GM20000 (cell line): ENCODE measurements around the gene NSDHL.

ENCODE experiments used
- DNase-seq: peaks from one replicate; pipeline ENCODE4 v3.0.0; 2012; ENCODE audit warnings: low spot score
- TF ChIP-seq, protein P1 (sequence below): IDR thresholded peaks from 2 replicates; pipeline ENCODE4 v1.5.1; 2012; ENCODE audit warnings: mild to moderate bottlenecking, control low read depth; ENCODE audit errors: extremely low read depth, missing control alignments

NSDHL gene

DNA sequence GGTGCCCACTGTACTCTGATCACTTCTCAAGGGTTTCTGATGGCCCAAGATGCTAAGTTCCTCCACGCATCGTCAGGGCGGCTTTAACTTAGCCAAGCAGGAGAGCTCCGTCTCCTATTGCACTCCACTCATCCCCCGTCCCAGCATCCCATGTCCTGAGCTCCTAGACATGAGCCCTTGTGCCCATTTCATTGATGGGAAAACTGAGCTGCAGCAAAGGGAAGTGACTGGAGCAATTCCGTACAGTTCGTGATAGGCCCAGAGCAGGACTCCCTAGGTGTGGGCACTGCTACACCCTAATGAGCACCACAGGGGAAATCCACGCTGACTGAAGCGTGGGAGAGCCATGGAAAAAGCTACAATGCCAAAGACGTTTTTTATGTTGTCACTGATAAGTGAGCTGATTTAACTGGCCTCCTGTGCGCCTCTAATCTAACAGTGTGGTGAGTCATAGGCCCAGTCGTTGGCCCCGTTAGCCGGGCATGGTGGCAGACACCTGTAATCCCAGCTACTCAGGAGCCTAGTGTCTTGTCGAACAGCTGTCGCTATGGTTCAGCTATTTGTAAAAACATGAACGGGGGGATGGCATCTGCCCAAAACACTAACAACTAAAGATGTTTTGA, 14.9 kb downstream of the NSDHL start:
- DNase-seq = no peak
- TF ChIP-seq, protein P1, sequence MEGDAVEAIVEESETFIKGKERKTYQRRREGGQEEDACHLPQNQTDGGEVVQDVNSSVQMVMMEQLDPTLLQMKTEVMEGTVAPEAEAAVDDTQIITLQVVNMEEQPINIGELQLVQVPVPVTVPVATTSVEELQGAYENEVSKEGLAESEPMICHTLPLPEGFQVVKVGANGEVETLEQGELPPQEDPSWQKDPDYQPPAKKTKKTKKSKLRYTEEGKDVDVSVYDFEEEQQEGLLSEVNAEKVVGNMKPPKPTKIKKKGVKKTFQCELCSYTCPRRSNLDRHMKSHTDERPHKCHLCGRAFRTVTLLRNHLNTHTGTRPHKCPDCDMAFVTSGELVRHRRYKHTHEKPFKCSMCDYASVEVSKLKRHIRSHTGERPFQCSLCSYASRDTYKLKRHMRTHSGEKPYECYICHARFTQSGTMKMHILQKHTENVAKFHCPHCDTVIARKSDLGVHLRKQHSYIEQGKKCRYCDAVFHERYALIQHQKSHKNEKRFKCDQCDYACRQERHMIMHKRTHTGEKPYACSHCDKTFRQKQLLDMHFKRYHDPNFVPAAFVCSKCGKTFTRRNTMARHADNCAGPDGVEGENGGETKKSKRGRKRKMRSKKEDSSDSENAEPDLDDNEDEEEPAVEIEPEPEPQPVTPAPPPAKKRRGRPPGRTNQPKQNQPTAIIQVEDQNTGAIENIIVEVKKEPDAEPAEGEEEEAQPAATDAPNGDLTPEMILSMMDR = no peak

DNA sequence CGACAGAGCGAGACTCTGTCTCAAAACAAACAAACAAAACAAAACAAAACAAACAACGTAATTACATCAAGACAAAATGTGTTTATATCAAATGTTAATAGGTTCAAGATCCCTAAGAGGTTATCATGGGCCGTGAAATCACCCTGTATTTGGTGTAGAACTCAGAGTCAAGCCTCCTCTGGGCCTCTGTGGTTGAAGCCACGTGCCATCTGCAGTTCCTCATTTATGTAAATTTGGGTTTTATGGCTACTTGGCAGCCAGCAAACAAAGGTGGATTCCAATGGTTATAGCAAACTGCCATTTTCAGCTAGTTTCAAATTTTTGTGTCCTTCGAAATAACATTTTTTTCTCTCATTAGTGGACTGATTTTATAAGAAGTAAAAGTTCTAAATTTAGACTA, 16.4 kb downstream of the NSDHL start:
- DNase-seq = no peak
- TF ChIP-seq, protein P1 = no peak

DNA sequence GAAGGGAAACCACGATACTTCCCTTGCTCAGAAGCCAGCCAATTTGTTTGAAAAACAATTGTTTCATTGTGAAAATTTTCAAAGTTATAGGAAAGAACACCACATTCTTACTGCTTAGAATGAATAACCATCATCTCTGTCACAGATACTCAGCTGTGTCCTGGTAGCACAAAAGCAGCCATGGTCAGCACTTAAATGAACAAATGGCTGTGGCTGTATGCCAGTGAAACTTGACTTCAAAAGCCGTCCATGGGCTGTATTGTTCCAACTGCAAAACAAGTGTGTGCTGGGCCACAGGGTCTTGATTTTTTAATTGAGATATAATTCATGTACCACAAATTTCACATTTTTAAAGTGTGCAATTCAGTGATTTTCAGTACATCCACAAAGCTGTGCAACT, 19.6 kb downstream of the NSDHL start:
- TF ChIP-seq, protein P1 = no peak
- no peak for DNase-seq

DNA sequence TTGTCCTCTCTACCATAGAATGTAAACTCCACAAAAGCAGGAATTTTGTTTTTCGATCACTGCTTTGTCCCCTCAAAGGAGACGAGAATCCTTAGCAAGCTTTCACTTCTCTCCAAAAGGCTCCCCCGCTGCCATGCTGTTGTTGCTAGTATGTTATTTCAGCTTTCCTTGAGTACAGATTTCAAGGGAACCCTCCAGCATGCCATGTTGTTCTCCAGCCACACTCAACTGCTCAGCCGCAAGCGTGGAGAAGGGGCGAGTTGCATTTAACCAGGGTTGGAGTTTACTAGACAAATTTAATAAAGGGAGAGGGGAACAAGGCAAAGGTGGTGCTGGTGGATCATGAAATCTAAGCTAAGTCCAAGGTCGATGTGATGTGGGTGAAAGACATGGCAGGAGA, 23.1 kb downstream of the NSDHL start:
- TF ChIP-seq, protein P1 = no peak
- DNase-seq = no peak

DNA sequence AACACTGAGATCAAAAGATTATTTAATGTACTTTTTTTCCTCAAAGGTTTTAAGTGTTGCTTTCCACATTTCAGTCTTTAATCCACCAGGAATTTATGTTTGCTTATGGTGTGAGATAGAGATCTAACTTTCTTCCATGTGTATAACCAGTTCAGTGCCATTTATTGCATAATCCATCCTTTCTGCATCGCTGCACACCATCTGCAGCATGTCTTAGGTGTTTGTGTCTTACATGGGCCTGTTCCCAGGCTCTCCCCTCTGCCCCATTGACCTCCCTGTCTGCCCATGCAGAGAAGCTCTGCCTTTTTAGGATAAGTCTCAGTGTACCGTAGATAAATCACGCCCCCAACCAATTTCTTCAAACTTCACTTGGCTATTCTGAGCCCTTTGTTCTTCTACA, 30.3 kb downstream of the NSDHL start:
- no peak for DNase-seq
- TF ChIP-seq, protein P1 = no peak

DNA sequence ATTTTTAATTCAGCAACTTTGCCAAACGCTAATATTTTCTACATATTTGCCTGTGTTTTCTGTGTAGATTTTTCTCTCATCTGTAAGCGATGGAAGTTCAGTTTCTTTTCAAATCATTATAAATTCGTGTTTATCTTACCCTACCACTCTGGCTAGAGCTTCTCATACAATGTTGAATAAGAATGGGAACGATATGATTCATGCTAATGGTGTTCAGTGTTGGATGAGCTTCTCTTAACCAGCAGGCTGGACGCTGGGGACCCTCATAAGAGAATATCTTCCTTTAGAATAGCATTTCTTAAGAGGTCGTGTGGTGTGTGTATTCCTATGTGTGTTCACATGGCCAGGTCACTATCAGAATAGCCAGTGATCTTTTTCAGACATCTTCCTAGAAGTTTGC, 31.0 kb downstream of the NSDHL start:
- no peak for DNase-seq
- TF ChIP-seq, protein P1 = no peak

DNA sequence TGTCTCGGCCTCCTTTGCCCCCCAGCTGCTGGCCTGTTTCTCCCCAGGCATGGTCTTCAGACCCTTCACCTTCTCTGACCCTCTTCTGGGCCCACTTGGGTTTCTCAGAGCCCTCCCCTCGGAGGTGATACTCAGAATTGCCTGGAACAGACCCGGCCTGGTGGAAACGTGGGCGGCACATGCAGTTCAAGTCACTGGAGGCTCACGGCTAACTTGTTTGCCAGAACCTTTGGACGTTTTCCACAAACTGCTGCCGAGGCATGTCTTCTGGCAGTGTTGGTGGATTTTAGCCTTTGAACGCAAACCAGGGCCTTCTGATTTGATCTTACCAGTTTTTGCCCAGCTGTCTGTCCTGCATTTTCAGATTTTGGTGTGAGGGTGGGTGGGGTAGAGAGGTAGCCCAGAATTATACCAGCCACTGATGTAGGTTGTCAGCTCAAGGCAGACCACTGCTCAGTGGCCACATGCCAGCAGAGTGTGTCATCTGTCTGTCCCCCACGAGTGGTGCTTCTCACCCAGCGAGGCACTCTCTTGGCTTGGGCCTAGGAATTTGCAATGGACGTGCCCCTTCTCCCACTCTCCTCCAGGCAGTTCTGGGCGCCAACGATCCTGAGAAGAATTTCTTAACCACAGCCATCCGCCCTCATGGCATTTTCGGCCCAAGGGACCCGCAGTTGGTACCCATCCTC, 34.5 kb downstream of the NSDHL start:
- TF ChIP-seq, protein P1 = no peak
- DNase-seq = no peak
